ENCODE measurements around the gene TNNI3.

DNA sequence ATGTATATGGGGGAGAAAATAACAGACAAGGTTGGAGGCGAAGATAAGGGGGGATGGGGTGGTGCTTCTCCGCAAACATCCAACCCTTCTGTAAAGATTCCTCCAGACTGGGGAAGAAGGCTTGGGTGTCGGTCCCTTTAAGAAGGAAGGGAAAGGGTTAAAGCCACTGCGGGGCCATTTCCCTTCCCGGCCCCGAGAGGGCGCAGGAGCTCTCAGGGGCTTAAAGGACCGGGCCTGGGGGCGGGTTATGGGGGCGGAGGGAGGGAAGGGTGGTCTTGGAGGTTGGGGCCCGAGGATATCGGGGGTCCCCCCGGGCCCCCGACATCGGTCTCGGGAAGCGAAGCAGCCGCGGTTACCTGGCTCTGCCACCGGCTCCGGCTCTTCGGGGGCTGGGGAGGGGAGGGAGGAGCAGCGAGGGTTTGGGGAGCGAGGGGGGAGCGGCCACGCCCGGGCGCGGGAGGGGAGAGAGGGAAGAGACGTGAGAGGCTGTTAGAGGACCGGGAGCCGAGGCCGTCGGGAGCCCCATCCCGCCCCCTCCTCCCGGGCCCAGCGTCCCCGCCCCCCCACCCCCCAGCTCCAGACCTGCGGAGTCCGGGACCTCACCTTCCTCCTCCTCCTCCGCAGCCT is 11.3 kb downstream of the TNNI3 start:
- TF ChIP-seq, protein P1, sequence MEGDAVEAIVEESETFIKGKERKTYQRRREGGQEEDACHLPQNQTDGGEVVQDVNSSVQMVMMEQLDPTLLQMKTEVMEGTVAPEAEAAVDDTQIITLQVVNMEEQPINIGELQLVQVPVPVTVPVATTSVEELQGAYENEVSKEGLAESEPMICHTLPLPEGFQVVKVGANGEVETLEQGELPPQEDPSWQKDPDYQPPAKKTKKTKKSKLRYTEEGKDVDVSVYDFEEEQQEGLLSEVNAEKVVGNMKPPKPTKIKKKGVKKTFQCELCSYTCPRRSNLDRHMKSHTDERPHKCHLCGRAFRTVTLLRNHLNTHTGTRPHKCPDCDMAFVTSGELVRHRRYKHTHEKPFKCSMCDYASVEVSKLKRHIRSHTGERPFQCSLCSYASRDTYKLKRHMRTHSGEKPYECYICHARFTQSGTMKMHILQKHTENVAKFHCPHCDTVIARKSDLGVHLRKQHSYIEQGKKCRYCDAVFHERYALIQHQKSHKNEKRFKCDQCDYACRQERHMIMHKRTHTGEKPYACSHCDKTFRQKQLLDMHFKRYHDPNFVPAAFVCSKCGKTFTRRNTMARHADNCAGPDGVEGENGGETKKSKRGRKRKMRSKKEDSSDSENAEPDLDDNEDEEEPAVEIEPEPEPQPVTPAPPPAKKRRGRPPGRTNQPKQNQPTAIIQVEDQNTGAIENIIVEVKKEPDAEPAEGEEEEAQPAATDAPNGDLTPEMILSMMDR (IDR thresholded peaks at IDR 0.05), result no peak
- TF ChIP-seq EP300 (IDR thresholded peaks at IDR 0.05), result no peak

All from ovary (tissue), 3 donors.